Activated gamma-delta T cell (primary cell): ENCODE results near the gene C1orf52.

Source experiments
- DNase-seq: peaks from one replicate; lab custom pipeline; 2025; lab: John Stamatoyannopoulos, UW
- total RNA-seq, 2 donors: gene quantifications; one replicate each; lab custom pipeline; 2026; lab: John Stamatoyannopoulos, UW

The C1orf52 gene
- 41.2 to 42.5 reads per million in 2 donors for total RNA-seq

- peak; percentile 90 for DNase-seq
Observed at GRCh38 chr1:85259118-85259911, at the start of gene C1orf52. C1orf52 (minus strand) TSS chr1:85259662; CDS start chr1:85259633, 29 bp downstream.

DNA sequence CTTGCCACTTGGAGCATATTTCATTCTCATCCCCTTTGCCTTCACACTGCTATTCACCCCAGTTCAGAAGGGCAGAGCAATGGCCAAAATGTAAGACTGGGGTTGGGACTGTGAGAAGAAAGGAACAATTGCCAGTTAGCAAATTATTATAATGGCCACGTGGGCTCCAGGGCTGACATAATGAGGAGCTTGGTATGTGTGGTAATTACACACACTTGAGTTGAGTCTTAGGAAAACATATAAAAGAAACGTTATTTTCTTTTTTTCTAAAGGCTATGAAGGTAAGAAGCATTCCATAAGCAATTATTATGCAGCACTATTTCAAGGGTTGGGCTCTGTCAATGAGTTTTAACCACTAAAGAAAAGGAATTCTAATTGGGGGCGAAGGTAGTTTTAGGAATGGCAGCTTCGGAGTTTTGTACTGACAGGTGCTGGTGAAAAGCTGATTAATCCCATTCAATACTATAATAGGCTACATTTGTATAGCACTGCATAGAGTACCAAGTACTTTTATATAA is 49.4 kb upstream of the C1orf52 start:
- no peak for DNase-seq

DNA sequence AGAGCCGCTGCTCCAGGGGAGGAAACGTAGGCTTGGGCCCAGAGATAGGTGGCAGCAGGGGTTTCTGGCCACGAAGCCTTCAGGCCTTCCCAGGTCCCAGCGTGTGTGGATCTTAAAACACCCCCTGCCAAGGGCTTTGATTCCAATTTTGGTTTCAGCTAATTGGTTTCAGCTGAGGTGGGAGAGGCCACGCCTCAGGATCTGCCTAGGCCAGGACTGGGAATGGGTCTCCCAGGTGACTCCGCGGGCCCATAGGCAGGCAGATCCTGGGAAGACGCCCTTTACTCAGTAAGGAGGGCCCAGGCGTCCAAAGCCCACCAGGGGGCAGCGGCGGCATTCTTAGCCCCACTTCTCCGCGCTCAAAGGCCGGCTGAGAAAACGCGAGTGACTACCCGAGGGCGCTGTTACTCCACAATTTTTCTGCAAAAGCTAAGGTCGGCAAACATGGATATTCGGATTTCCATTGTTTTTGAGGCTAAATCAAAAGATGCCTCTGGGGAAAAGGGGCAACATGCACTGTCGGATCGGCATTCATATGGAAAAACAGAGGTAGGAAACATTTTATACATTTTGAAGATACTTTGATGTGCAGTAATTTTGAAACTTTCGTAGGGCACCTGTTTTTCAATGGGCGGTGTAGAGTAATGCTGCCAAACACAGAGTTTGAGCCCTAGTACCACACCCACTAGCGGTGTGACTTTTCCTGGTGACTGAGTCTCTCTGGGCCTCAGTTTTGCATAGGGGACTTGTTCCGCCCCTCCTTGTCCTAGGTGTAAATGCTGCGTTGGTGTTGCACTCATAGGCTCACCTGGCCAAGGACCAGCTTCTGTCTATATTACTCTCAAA is 48.7 kb upstream of the C1orf52 start:
- DNase-seq = peak; percentile 17

GRCh38 chr1:85306236-85306635 is 46.8 kb upstream of the C1orf52 start:
- DNase-seq = no peak

GRCh38 chr1:85303440-85304162 is 44.1 kb upstream of the C1orf52 start:
- DNase-seq = no peak

GRCh38 chr1:85300140-85300539 is 40.7 kb upstream of the C1orf52 start:
- no peak for DNase-seq

GRCh38 chr1:85297855-85298629 is 38.6 kb upstream of the C1orf52 start:
- no peak for DNase-seq

- no peak for DNase-seq
Observed at GRCh38 chr1:85297538-85297854, 38.0 kb upstream of the C1orf52 start.

DNA sequence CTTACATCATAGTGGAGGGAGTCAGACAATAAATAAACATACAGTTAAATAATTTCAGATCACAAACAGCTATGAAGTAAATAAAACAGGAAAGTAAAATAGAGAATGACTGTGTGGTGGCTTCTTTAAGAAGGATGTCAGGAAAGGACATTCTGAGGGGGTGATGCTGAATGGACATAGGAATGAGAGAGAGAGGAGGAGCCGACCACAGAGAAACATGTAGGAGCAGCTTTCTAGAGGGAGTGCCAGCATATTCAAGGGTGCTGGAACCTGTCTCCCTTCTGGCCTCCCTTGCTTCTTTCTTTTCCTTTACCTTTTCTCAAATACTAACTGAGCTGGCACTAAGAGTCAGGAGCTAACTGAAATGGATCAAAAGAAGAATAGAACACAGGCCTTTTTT is 37.5 kb upstream of the C1orf52 start:
- DNase-seq = no peak

DNA sequence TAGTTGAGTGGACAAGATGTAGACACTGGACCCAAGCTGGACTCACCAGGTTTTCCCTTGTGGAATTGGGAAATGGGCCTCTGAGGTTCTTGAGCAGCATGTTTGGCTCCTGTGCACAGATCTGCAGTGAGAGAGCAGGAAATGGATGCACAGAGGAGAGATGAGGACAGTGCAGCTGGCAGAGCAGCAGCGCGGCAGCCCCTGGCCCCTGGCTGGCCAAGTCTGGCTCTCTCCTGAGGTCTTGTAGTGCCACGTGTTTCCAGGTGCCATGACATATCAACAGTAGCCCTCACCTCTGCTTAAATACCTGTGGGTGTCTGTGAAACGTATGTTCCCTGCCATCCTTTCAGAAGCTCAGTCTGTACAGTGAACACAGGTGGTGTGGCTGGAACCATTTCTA is 36.2 kb upstream of the C1orf52 start:
- no peak for DNase-seq

DNA sequence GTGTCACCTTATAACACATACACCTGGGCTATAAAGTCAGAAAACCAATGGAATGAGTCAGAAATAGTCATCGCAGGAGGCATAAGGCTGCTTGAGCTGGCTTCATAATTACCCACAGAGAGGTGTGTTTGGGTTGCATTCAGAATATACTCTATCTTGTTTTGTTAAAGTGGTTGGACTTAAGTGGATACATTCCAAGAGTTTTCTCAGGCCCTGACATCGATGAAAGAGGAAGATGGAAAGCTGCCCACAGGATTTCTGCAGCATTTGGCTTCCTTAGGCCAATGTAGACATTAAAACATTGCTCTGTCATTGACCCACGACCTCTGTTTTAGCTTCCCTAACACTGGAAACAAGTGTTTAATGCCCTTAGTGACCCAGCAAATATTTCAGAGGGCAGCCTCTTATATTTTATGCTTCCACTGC is 35.6 kb upstream of the C1orf52 start:
- no peak for DNase-seq

DNA sequence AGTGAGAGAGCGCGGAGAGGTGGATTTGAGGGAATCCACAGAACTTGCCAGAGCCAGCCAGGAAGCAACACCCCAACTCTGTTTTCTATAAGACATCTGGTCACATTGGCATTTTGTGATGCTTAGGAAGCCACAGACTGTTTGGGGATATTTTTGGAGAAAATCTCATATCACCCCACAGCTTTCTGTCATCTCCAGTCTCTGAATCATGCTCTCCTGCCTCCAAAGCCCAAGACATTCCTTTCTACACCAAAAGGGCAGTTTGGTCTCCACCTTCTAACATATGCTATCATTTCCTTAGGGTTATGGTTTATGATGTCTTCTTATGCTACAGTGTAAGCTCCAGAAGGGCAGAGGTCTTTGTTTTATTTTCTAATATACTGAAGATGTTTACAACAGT is 31.4 kb upstream of the C1orf52 start:
- no peak for DNase-seq

GRCh38 chr1:85289848-85290335 is 30.4 kb upstream of the C1orf52 start:
- DNase-seq = no peak

DNA sequence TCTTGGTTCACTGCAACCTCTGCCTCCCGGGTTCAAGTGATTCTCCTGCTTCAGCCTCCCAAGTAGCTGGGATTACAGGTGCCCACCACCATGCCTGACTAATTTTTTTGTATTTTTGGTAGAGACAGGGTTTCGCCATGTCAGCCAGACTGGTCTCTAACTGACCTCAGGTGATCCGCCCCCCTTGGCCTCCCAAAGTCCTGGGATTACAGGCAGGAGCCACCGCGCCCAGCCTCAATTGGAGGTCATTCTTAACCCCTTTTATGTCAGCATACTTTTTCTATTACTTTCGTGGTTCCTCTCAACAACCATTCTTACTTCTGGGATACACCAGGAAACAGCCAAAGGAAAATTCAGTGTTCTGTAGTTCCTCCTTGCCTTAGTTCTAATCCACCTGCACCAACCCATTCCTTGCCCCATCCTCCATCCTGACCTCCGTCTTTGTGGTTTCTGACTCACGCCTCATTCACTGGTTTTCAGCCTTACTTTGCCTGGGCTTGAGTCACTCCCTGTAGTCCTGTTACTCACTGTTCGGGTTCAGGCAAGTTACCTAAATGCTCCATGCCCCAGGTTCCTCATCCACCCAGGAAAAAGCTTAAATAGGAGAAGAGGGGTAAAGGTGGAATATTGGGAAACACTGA is 29.9 kb upstream of the C1orf52 start:
- no peak for DNase-seq

GRCh38 chr1:85284202-85284601 is 24.7 kb upstream of the C1orf52 start:
- no peak for DNase-seq

DNA sequence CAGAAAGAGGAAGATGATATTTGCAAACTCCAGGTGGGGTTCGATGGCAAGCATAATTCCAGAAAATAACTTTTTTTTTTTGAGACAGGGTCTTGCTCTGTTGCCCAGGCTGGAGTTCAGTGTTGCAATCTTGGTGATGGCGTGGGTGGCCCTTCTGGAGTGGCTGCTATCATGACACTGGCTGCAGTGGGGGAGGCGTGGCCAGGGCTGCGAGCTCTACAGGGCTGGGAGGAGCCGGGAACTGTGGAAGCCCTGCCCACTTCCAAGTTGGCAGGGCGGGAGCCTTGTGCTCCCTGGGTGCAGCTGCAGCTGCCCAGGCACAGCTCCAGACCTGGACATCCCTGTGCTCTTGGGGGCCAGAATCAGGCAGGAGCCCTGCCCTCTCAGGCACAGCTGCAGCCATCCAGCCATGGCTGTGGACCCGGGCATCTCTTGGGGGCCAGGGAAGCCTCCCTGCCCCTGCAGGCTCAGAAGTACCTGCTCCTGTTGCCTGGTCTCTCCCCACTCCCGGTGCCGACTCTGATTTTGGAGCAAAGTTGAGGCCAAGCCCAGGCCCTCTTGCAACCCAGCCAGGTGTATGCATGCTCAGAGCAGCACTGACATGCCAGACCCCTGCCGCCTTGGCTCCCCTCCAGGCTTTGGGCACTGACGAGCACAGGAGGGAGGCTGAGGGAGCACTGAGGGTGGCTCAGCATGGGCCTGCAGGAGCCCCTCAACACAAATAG is 24.2 kb upstream of the C1orf52 start:
- DNase-seq = no peak

GRCh38 chr1:85282424-85282823 is 23.0 kb upstream of the C1orf52 start:
- DNase-seq = no peak

GRCh38 chr1:85280636-85281035 is 21.2 kb upstream of the C1orf52 start:
- DNase-seq = no peak

GRCh38 chr1:85279458-85280080 is 20.1 kb upstream of the C1orf52 start:
- DNase-seq = no peak
